ENCODE data around the gene ODR4. TPM values are rescaled to one million over a fixed set of nuclear protein-coding genes. Genes with fewer than 3 reads are reported as not detected.

ODR4 gene
- total RNA-seq, result 10 to 100 TPM; 10.7 to 36.7 (median 19.2) TPM

- DNase-seq (peak; percentile 98 to 99), ATAC-seq (ENCODE audit: low FRiP score in 2 of 2) (peak; percentile 96 to 98)
- 0% methylated on average over 28 to 49 of the region's 60 CpGs for WGBS, 2 donors
- no peaks in the 10 kb centered on the region for H3K27me3 ChIP-seq
- H3K4me3 ChIP-seq, result peak within 1 kb of the TSS; percentile 76 to 88 (median 86)
- H3K36me3 ChIP-seq, result peaks cover 3 to 33% (median 11%) of the 10 kb centered on the region in 4 donors
- H3K9me3 ChIP-seq, result no peaks in the 10 kb centered on the region
- H3K4me1 ChIP-seq, result peaks cover 16 to 25% (median 23%) of the 10 kb centered on the region in 4 donors
- peak within 1 kb of the TSS; percentile 96 to 98 (median 97) for H3K27ac ChIP-seq
- TF ChIP-seq POLR2AphosphoS5 (IDR thresholded peaks at IDR 0.05) (peak; percentile 69 to 88), POLR2A (IDR thresholded peaks at IDR 0.05) (peak in 3 of 4 donors; percentile 65 to 82 (median 81)), EP300 (IDR thresholded peaks at IDR 0.05) (peak in 2 of 4 donors; percentile 19 to 28)
- TF ChIP-seq, protein P1, sequence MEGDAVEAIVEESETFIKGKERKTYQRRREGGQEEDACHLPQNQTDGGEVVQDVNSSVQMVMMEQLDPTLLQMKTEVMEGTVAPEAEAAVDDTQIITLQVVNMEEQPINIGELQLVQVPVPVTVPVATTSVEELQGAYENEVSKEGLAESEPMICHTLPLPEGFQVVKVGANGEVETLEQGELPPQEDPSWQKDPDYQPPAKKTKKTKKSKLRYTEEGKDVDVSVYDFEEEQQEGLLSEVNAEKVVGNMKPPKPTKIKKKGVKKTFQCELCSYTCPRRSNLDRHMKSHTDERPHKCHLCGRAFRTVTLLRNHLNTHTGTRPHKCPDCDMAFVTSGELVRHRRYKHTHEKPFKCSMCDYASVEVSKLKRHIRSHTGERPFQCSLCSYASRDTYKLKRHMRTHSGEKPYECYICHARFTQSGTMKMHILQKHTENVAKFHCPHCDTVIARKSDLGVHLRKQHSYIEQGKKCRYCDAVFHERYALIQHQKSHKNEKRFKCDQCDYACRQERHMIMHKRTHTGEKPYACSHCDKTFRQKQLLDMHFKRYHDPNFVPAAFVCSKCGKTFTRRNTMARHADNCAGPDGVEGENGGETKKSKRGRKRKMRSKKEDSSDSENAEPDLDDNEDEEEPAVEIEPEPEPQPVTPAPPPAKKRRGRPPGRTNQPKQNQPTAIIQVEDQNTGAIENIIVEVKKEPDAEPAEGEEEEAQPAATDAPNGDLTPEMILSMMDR (IDR thresholded peaks at IDR 0.05), result peak; percentile 74 to 98 (median 97)
Measured at GRCh38 chr1:186375152-186375928, at the start of gene ODR4, which contains the start of gene TPR. Gene ODR4 (plus strand): TSS chr1:186375838. CDS start chr1:186379786, 3,948 bp downstream. Gene TPR (minus strand): TSS chr1:186375253. CDS start chr1:186375028, 225 bp downstream.

DNA sequence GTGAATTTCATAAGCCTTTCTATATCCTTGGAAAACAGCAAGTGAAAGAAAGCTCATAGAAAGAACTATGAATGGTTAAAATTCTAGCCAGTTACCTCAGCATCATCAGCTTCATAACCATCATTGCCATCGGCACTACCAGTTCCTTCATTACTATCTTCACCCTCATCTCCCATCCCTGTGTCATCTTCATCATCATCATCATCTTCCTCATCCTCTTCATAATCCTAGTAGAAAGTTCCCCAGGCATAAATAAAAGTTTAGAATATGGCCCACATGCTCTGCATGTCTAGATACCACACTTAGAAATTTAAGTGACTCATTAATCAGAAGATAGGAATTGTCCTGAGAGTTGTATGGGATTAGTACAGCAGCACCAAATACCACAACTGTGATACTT, 49.6 kb upstream of the ODR4 start:
- H3K36me3 ChIP-seq, result peaks cover 52 to 96% (median 64%) of the 10 kb centered on the region in 4 donors
- no peaks in the 10 kb centered on the region for H3K9me3 ChIP-seq
- ATAC-seq (ENCODE audit: low FRiP score in 2 of 2) (no peak), DNase-seq (no peak)
- WGBS, 2 donors, result 85 to 93% methylated on average over 1 of the region's 1 CpG
- no peaks in the 10 kb centered on the region for H3K27me3 ChIP-seq
- H3K4me1 ChIP-seq, result no peaks in the 10 kb centered on the region
- H3K27ac ChIP-seq, result no peak overlapping the region
- TF ChIP-seq POLR2AphosphoS5 (IDR thresholded peaks at IDR 0.05), result no peak
- TF ChIP-seq, protein P1 (IDR thresholded peaks at IDR 0.05), result no peak
- no peak for TF ChIP-seq EP300 (IDR thresholded peaks at IDR 0.05)
- no peak for TF ChIP-seq POLR2A (IDR thresholded peaks at IDR 0.05)
- no peak overlapping the region for H3K4me3 ChIP-seq

- TF ChIP-seq EP300 (IDR thresholded peaks at IDR 0.05) (no peak), POLR2AphosphoS5 (IDR thresholded peaks at IDR 0.05) (no peak), POLR2A (IDR thresholded peaks at IDR 0.05) (no peak)
- TF ChIP-seq, protein P1 (IDR thresholded peaks at IDR 0.05), result no peak
- no peak overlapping the region for H3K27ac ChIP-seq
- DNase-seq (no peak), ATAC-seq (ENCODE audit: low FRiP score in 2 of 2) (no peak)
- no peaks in the 10 kb centered on the region for H3K4me1 ChIP-seq
- WGBS, 2 donors, result 89 to 91% methylated on average over 1 of the region's 1 CpG
- H3K27me3 ChIP-seq, result no peaks in the 10 kb centered on the region
- peaks cover 47 to 96% (median 57%) of the 10 kb centered on the region in 4 donors for H3K36me3 ChIP-seq
- no peak overlapping the region for H3K4me3 ChIP-seq
- no peaks in the 10 kb centered on the region for H3K9me3 ChIP-seq
Measured at GRCh38 chr1:186327331-186327730, 48.3 kb upstream of the ODR4 start.

DNA sequence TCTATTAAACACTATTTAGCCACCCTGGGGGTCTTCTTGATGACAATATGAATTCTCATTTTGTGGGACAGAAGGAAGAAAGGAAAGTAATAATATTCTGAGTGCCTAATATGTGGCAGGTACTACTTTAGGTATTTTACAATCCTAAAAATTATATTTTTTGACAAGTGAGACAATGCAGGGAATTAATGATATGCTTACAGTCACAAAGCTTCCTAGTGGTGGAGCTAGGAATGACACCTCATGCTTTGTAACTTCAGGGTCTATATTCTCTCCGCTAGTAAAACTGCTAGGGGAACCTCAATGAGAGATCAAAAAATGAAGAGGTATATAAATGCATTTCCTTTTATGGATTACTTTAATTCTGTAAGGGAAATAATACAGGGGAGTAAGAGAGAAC, 44.9 kb upstream of the ODR4 start:
- no peaks in the 10 kb centered on the region for H3K9me3 ChIP-seq
- ATAC-seq (ENCODE audit: low FRiP score in 2 of 2) (no peak), DNase-seq (no peak)
- H3K27me3 ChIP-seq, result no peaks in the 10 kb centered on the region
- H3K4me3 ChIP-seq, result no peak overlapping the region
- no peak overlapping the region for H3K27ac ChIP-seq
- peaks cover 48 to 96% (median 64%) of the 10 kb centered on the region in 4 donors for H3K36me3 ChIP-seq
- TF ChIP-seq EP300 (IDR thresholded peaks at IDR 0.05) (no peak), POLR2A (IDR thresholded peaks at IDR 0.05) (no peak), POLR2AphosphoS5 (IDR thresholded peaks at IDR 0.05) (no peak)
- TF ChIP-seq, protein P1 (IDR thresholded peaks at IDR 0.05), result peak in 2 of 6 experiments; percentile 17 to 36
- no peaks in the 10 kb centered on the region for H3K4me1 ChIP-seq
- WGBS, 2 donors, result 98 to 100% methylated on average over 1 of the region's 1 CpG

Data from upper lobe of left lung (tissue), 6 donors.